ENCODE measurements around the gene EFCC1.
"Not testable (repeated sequence)": the region's sequence is repeated elsewhere in the genome, so short reads cannot be mapped to it uniquely, and the experiment has no call there.

The EFCC1 gene

GRCh38 chr3:129069313-129070085 is 68.4 kb downstream of the EFCC1 start:
- H3K4me3 ChIP-seq (ENCODE audit: low read depth, low read length); H3K4me1 ChIP-seq (ENCODE audit: control insufficient read depth, insufficient read depth, low read length); H3K9me3 ChIP-seq (ENCODE audit: control insufficient read depth, insufficient read depth, low read length); H3K27ac ChIP-seq (ENCODE audit: low read depth, low read length); H3K36me3 ChIP-seq (ENCODE audit: control insufficient read depth, insufficient read depth, low read length); H3K27me3 ChIP-seq (ENCODE audit: control insufficient read depth, insufficient read depth, low read length); H3K9ac ChIP-seq (ENCODE audit: low read depth, low read length): not testable (repeated sequence)

DNA sequence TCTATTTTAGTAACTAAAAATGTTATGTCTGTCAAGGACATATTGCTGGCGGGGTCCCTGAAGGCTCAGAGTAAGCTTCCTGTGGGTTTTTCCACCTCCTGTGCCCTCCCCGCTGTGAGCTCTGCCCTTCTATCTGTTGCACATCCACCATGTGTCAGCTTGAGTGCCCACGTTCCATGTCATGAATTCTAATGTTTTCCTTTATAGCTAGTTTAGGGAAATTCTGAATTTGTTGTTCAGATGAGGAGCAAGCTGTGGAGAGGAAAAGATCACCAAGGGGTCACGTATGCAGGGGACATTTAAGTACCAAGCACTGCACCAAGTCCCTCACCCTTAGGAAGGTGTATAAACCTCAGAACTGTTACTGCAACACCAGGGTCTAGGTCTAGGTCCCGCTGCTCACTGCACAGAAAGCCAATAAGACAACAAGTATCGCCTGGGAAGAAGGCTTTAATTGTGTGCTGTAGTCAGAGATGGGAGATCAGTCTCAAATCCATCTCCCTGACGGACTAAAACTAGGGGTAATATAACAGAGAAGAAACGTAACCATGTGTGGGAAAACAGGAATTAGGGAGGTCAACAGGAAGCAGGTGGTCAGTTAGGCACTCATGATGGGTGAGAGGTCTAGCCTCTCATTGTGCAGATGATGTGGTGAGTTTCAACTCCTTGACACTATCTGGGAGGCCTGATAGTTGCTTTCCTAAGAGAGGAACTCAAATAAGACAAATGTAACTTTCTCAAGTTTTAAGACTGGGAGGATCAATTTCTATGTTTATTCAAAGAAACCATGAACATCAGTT is 69.2 kb downstream of the EFCC1 start:
- H3K9ac ChIP-seq (ENCODE audit: low read depth, low read length) = no peak overlapping the region
- H3K36me3 ChIP-seq (ENCODE audit: control insufficient read depth, insufficient read depth, low read length) = no peaks in the 10 kb centered on the region
- H3K27me3 ChIP-seq (ENCODE audit: control insufficient read depth, insufficient read depth, low read length) = no peaks in the 10 kb centered on the region
- no peak overlapping the region for H3K4me3 ChIP-seq (ENCODE audit: low read depth, low read length)
- H3K4me1 ChIP-seq (ENCODE audit: control insufficient read depth, insufficient read depth, low read length) = no peaks in the 10 kb centered on the region
- H3K9me3 ChIP-seq (ENCODE audit: control insufficient read depth, insufficient read depth, low read length) = no peaks in the 10 kb centered on the region
- no peak overlapping the region for H3K27ac ChIP-seq (ENCODE audit: low read depth, low read length)

DNA sequence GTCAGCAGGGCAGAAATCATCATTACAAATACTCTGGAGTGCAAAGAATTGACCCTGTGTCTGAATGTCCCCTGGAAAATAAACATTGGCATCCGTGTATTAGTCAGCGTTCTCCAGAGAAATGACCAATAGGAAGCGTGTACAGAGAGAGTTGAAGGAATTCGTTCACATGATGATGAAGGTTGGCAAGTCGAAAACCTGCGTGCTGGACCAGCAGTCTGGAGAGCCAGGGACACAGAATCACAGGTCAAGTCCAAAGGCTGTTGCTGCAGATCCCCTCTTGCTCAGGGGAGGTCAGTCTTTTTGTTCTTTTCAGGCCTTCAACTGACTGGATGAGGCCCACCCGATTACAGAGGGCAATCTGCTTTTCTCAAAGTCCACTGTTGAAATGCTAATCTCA is 76.1 kb downstream of the EFCC1 start:
- Histone ChIP-seq H3K4me3 (ENCODE audit: low read depth, low read length) (no peak overlapping the region), H3K4me1 (ENCODE audit: control insufficient read depth, insufficient read depth, low read length) (no peaks in the 10 kb centered on the region), H3K36me3 (ENCODE audit: control insufficient read depth, insufficient read depth, low read length) (no peaks in the 10 kb centered on the region), H3K9ac (ENCODE audit: low read depth, low read length) (no peak overlapping the region), H3K27ac (ENCODE audit: low read depth, low read length) (no peak overlapping the region), H3K9me3 (ENCODE audit: control insufficient read depth, insufficient read depth, low read length) (no peaks in the 10 kb centered on the region), H3K27me3 (ENCODE audit: control insufficient read depth, insufficient read depth, low read length) (no peaks in the 10 kb centered on the region)

- Histone ChIP-seq H3K27ac (ENCODE audit: low read depth, low read length) (no peak overlapping the region), H3K27me3 (ENCODE audit: control insufficient read depth, insufficient read depth, low read length) (no peaks in the 10 kb centered on the region), H3K36me3 (ENCODE audit: control insufficient read depth, insufficient read depth, low read length) (no peaks in the 10 kb centered on the region), H3K9ac (ENCODE audit: low read depth, low read length) (no peak overlapping the region), H3K4me3 (ENCODE audit: low read depth, low read length) (no peak overlapping the region), H3K4me1 (ENCODE audit: control insufficient read depth, insufficient read depth, low read length) (no peaks in the 10 kb centered on the region), H3K9me3 (ENCODE audit: control insufficient read depth, insufficient read depth, low read length) (no peaks in the 10 kb centered on the region)
Observed at GRCh38 chr3:129078510-129078909, 77.4 kb downstream of the EFCC1 start.

- H3K27ac ChIP-seq (ENCODE audit: low read depth, low read length) = no peak overlapping the region
- no peak overlapping the region for H3K9ac ChIP-seq (ENCODE audit: low read depth, low read length)
- H3K4me3 ChIP-seq (ENCODE audit: low read depth, low read length) = no peak overlapping the region
- H3K36me3 ChIP-seq (ENCODE audit: control insufficient read depth, insufficient read depth, low read length) = no peaks in the 10 kb centered on the region
- no peaks in the 10 kb centered on the region for H3K9me3 ChIP-seq (ENCODE audit: control insufficient read depth, insufficient read depth, low read length)
- H3K4me1 ChIP-seq (ENCODE audit: control insufficient read depth, insufficient read depth, low read length) = no peaks in the 10 kb centered on the region
- no peaks in the 10 kb centered on the region for H3K27me3 ChIP-seq (ENCODE audit: control insufficient read depth, insufficient read depth, low read length)
Observed at GRCh38 chr3:129081503-129081902, 80.4 kb downstream of the EFCC1 start.

DNA sequence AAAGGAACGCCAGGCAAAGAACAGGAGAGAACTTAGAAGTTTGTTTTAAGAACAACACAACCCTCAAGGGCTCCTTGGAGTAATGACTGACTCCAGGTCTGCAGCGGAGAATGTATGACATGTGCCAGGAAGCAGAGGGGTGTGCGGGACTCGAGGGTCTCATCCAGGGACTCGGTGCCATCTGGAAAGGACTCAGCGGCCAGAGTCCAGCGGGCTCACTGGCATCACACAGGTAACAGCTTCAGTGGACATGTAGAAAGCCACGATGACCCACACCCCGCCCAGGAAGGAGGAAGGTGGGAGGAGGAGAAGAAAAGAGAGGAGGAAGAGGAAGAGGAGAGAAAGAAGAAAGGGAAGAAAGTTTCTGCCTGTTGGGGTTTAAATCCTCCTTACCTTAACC is 80.9 kb downstream of the EFCC1 start:
- Histone ChIP-seq H3K9ac (ENCODE audit: low read depth, low read length) (no peak overlapping the region), H3K4me1 (ENCODE audit: control insufficient read depth, insufficient read depth, low read length) (no peaks in the 10 kb centered on the region), H3K4me3 (ENCODE audit: low read depth, low read length) (no peak overlapping the region), H3K27ac (ENCODE audit: low read depth, low read length) (no peak overlapping the region), H3K27me3 (ENCODE audit: control insufficient read depth, insufficient read depth, low read length) (no peaks in the 10 kb centered on the region), H3K9me3 (ENCODE audit: control insufficient read depth, insufficient read depth, low read length) (no peaks in the 10 kb centered on the region), H3K36me3 (ENCODE audit: control insufficient read depth, insufficient read depth, low read length) (no peaks in the 10 kb centered on the region)

- H3K36me3 ChIP-seq (ENCODE audit: control insufficient read depth, insufficient read depth, low read length) = no peaks in the 10 kb centered on the region
- no peaks in the 10 kb centered on the region for H3K4me1 ChIP-seq (ENCODE audit: control insufficient read depth, insufficient read depth, low read length)
- H3K9me3 ChIP-seq (ENCODE audit: control insufficient read depth, insufficient read depth, low read length) = no peaks in the 10 kb centered on the region
- no peaks in the 10 kb centered on the region for H3K27me3 ChIP-seq (ENCODE audit: control insufficient read depth, insufficient read depth, low read length)
- no peak overlapping the region for H3K9ac ChIP-seq (ENCODE audit: low read depth, low read length)
- no peak overlapping the region for H3K4me3 ChIP-seq (ENCODE audit: low read depth, low read length)
- H3K27ac ChIP-seq (ENCODE audit: low read depth, low read length) = no peak overlapping the region
Observed at GRCh38 chr3:129084501-129084900, 83.4 kb downstream of the EFCC1 start.

- H3K4me1 ChIP-seq (ENCODE audit: control insufficient read depth, insufficient read depth, low read length) = no peaks in the 10 kb centered on the region
- no peaks in the 10 kb centered on the region for H3K36me3 ChIP-seq (ENCODE audit: control insufficient read depth, insufficient read depth, low read length)
- no peak overlapping the region for H3K4me3 ChIP-seq (ENCODE audit: low read depth, low read length)
- no peaks in the 10 kb centered on the region for H3K9me3 ChIP-seq (ENCODE audit: control insufficient read depth, insufficient read depth, low read length)
- no peaks in the 10 kb centered on the region for H3K27me3 ChIP-seq (ENCODE audit: control insufficient read depth, insufficient read depth, low read length)
- no peak overlapping the region for H3K27ac ChIP-seq (ENCODE audit: low read depth, low read length)
- no peak overlapping the region for H3K9ac ChIP-seq (ENCODE audit: low read depth, low read length)
Observed at GRCh38 chr3:129085165-129085715, 84.1 kb downstream of the EFCC1 start.

- Histone ChIP-seq H3K36me3 (ENCODE audit: control insufficient read depth, insufficient read depth, low read length) (no peaks in the 10 kb centered on the region), H3K27ac (ENCODE audit: low read depth, low read length) (no peak overlapping the region), H3K4me3 (ENCODE audit: low read depth, low read length) (no peak overlapping the region), H3K9me3 (ENCODE audit: control insufficient read depth, insufficient read depth, low read length) (no peaks in the 10 kb centered on the region), H3K4me1 (ENCODE audit: control insufficient read depth, insufficient read depth, low read length) (no peaks in the 10 kb centered on the region), H3K27me3 (ENCODE audit: control insufficient read depth, insufficient read depth, low read length) (no peaks in the 10 kb centered on the region), H3K9ac (ENCODE audit: low read depth, low read length) (no peak overlapping the region)
Observed at GRCh38 chr3:129085818-129086217, 84.7 kb downstream of the EFCC1 start.

GRCh38 chr3:129087138-129087702 is 86.1 kb downstream of the EFCC1 start:
- Histone ChIP-seq H3K9me3 (ENCODE audit: control insufficient read depth, insufficient read depth, low read length) (no peaks in the 10 kb centered on the region), H3K4me3 (ENCODE audit: low read depth, low read length) (no peak overlapping the region), H3K27ac (ENCODE audit: low read depth, low read length) (no peak overlapping the region), H3K36me3 (ENCODE audit: control insufficient read depth, insufficient read depth, low read length) (peaks cover 6% of the 10 kb centered on the region; the same call in 1 of the 2 replicates), H3K9ac (ENCODE audit: low read depth, low read length) (no peak overlapping the region), H3K27me3 (ENCODE audit: control insufficient read depth, insufficient read depth, low read length) (no peaks in the 10 kb centered on the region), H3K4me1 (ENCODE audit: control insufficient read depth, insufficient read depth, low read length) (no peaks in the 10 kb centered on the region)

GRCh38 chr3:129087904-129088303 is 86.8 kb downstream of the EFCC1 start:
- H3K27ac ChIP-seq (ENCODE audit: low read depth, low read length); H3K9ac ChIP-seq (ENCODE audit: low read depth, low read length); H3K4me1 ChIP-seq (ENCODE audit: control insufficient read depth, insufficient read depth, low read length); H3K27me3 ChIP-seq (ENCODE audit: control insufficient read depth, insufficient read depth, low read length); H3K9me3 ChIP-seq (ENCODE audit: control insufficient read depth, insufficient read depth, low read length); H3K36me3 ChIP-seq (ENCODE audit: control insufficient read depth, insufficient read depth, low read length); H3K4me3 ChIP-seq (ENCODE audit: low read depth, low read length): not testable (repeated sequence)
